HG02798 (cell line): ENCODE results near the gene RCVRN.

Experiments used
- ATAC-seq: cut with Tn5 transposase; IDR thresholded peaks from one replicate; pipeline ENCODE4 v1.9.1; 2021; ENCODE audit warnings: mild to moderate bottlenecking; ENCODE audit not compliant: unreplicated experiment, poor library complexity

Gene RCVRN

GRCh38 chr17:9905078-9905415 lies at the start of gene RCVRN:
TSS of gene RCVRN (minus strand) at chr17:9905271. CDS start at chr17:9905180, 91 bp downstream.
- ATAC-seq = no peak

- ATAC-seq = no peak
These were observed 48.4 kb upstream of the RCVRN start for GRCh38 chr17:9953492-9953891.

GRCh38 chr17:9951803-9952202 lies 46.7 kb upstream of the RCVRN start:
- no peak for ATAC-seq

GRCh38 chr17:9948928-9949327 lies 43.9 kb upstream of the RCVRN start:
- ATAC-seq = no peak

- ATAC-seq = no peak
These were observed 39.6 kb upstream of the RCVRN start for GRCh38 chr17:9944704-9945103.

GRCh38 chr17:9943343-9943742 lies 38.3 kb upstream of the RCVRN start:
- no peak for ATAC-seq

GRCh38 chr17:9942885-9943284 lies 37.8 kb upstream of the RCVRN start:
- no peak for ATAC-seq

- no peak for ATAC-seq
These were observed 36.2 kb upstream of the RCVRN start for GRCh38 chr17:9941305-9941704.

- no peak for ATAC-seq
These were observed 35.8 kb upstream of the RCVRN start for GRCh38 chr17:9940841-9941240.

- no peak for ATAC-seq
These were observed 33.7 kb upstream of the RCVRN start for GRCh38 chr17:9938764-9939163.

GRCh38 chr17:9937901-9938300 lies 32.8 kb upstream of the RCVRN start:
- no peak for ATAC-seq

GRCh38 chr17:9937241-9937761 lies 32.2 kb upstream of the RCVRN start:
- no peak for ATAC-seq

GRCh38 chr17:9936095-9936494 lies 31.0 kb upstream of the RCVRN start:
- ATAC-seq = no peak

- no peak for ATAC-seq
These were observed 30.3 kb upstream of the RCVRN start for GRCh38 chr17:9935408-9935807.

- ATAC-seq = no peak
These were observed 29.3 kb upstream of the RCVRN start for GRCh38 chr17:9934331-9934730.

GRCh38 chr17:9932491-9932890 lies 27.4 kb upstream of the RCVRN start:
- no peak for ATAC-seq

- no peak for ATAC-seq
These were observed 26.2 kb upstream of the RCVRN start for GRCh38 chr17:9931144-9931741.

GRCh38 chr17:9929871-9930270 lies 24.8 kb upstream of the RCVRN start:
- no peak for ATAC-seq

GRCh38 chr17:9928601-9929333 lies 23.7 kb upstream of the RCVRN start:
- no peak for ATAC-seq

- ATAC-seq = no peak
These were observed 21.2 kb upstream of the RCVRN start for GRCh38 chr17:9926150-9926804.

GRCh38 chr17:9925457-9925856 lies 20.4 kb upstream of the RCVRN start:
- no peak for ATAC-seq
